Trophoblast cell (in vitro differentiated cells and primary cell): ENCODE measurements around the gene MYO3A.

Source experiments
- DNase-seq, 2 donors: peaks; one replicate each; pipeline ENCODE4 v3.0.0-alpha.2; 2016
- H2AFZ ChIP-seq: 2 replicates; pipeline ENCODE4 v1.6.1; 2013; ENCODE audit warnings: low read length, moderate library complexity, mild to moderate bottlenecking; ENCODE audit not compliant: insufficient read depth, poor library complexity
- H2AK5ac ChIP-seq: 2 replicates; pipeline ENCODE4 v1.6.1; 2013; ENCODE audit warnings: mild to moderate bottlenecking, low read length
- H2BK120ac ChIP-seq: 2 replicates; pipeline ENCODE4 v1.6.1; 2013; ENCODE audit warnings: low read length, mild to moderate bottlenecking, moderate library complexity; ENCODE audit not compliant: insufficient read depth, poor library complexity
- H2BK12ac ChIP-seq: 2 replicates; pipeline ENCODE4 v1.6.1; 2013; ENCODE audit warnings: mild to moderate bottlenecking, low read length, moderate library complexity
- H2BK5ac ChIP-seq: 2 replicates; pipeline ENCODE4 v1.6.1; 2013; ENCODE audit warnings: low read length, low read depth, moderate library complexity, mild to moderate bottlenecking; ENCODE audit not compliant: poor library complexity
- H3K14ac ChIP-seq: 2 replicates; pipeline ENCODE4 v1.6.1; 2013; ENCODE audit warnings: mild to moderate bottlenecking, low read length
- H3K18ac ChIP-seq: 2 replicates; pipeline ENCODE4 v1.6.1; 2013; ENCODE audit warnings: mild to moderate bottlenecking, low read length
- H3K23ac ChIP-seq: 2 replicates; pipeline ENCODE4 v1.6.1; 2013; ENCODE audit warnings: low read length
- H3K27ac ChIP-seq: 2 replicates; pipeline ENCODE4 v1.5.1; 2013; ENCODE audit warnings: low read depth, mild to moderate bottlenecking, inconsistent platforms, low read length, moderate library complexity
- H3K27me3 ChIP-seq: 2 replicates; pipeline ENCODE4 v1.6.1; 2013; ENCODE audit warnings: inconsistent platforms, mild to moderate bottlenecking, low read length, moderate library complexity; ENCODE audit not compliant: insufficient read depth
- H3K36me3 ChIP-seq, 2 experiments: 1 replicate in 1 of 2; 2 replicates in 1 of 2; pipeline ENCODE4 v1.6.1; 2013; ENCODE audit warnings: low read length in 2 of 2, mild to moderate bottlenecking in 2 of 2, moderate library complexity in 1 of 2; ENCODE audit not compliant: insufficient read depth in 2 of 2, control insufficient read depth in 1 of 2
- H3K4ac ChIP-seq: 2 replicates; pipeline ENCODE4 v1.6.1; 2013; ENCODE audit warnings: low read depth, mild to moderate bottlenecking, low read length, moderate library complexity
- H3K4me1 ChIP-seq, 2 experiments: 1 replicate in 1 of 2; 2 replicates in 1 of 2; pipeline ENCODE4 v1.6.1; 2013; ENCODE audit warnings: low read length in 2 of 2, mild to moderate bottlenecking in 2 of 2, moderate library complexity in 1 of 2; ENCODE audit not compliant: insufficient read depth in 2 of 2, control insufficient read depth in 1 of 2
- H3K4me2 ChIP-seq: 2 replicates; pipeline ENCODE4 v1.6.1; 2013; ENCODE audit warnings: inconsistent platforms, mild to moderate bottlenecking, low read length, moderate library complexity
- H3K4me3 ChIP-seq: 2 replicates; pipeline ENCODE4 v1.5.1; 2013; ENCODE audit warnings: mild to moderate bottlenecking, low read depth, low read length, inconsistent platforms
- H3K79me1 ChIP-seq: one replicate; pipeline ENCODE4 v1.6.1; 2013; ENCODE audit warnings: low read length
- H3K79me2 ChIP-seq: 2 replicates; pipeline ENCODE4 v1.6.1; 2013; ENCODE audit warnings: low read length, mild to moderate bottlenecking; ENCODE audit not compliant: control insufficient read depth, insufficient read depth, poor library complexity
- H3K9ac ChIP-seq: 2 replicates; pipeline ENCODE4 v1.6.1; 2013; ENCODE audit warnings: mild to moderate bottlenecking, low read length
- H3K9me3 ChIP-seq: 2 replicates; pipeline ENCODE4 v1.6.1; 2013; ENCODE audit warnings: low read depth, mild to moderate bottlenecking, control low read depth, inconsistent platforms, low read length; ENCODE audit not compliant: insufficient read depth
- H4K12ac ChIP-seq: 2 replicates; pipeline ENCODE4 v1.6.1; 2013; ENCODE audit warnings: low read depth, mild to moderate bottlenecking, low read length, moderate library complexity
- H4K8ac ChIP-seq: 2 replicates; pipeline ENCODE4 v1.6.1; 2013; ENCODE audit warnings: low read depth, mild to moderate bottlenecking, low read length, moderate library complexity
- H4K91ac ChIP-seq: one replicate; pipeline ENCODE4 v1.6.1; 2013; ENCODE audit warnings: low read depth, mild to moderate bottlenecking, low read length, moderate library complexity
- WGBS: extraction: QIAGEN DNeasy Blood & Tissue Kit; methylation state at CpG from one replicate; pipeline ENCODE4 v1.1.7; 2013; ENCODE audit warnings: missing lambda C conversion rate; ENCODE audit not compliant: insufficient read length, insufficient coverage; ENCODE audit errors: extremely low coverage; 5-methylcytosine and 5-hydroxymethylcytosine counted together

Gene MYO3A

GRCh38 chr10:26235761-26236160, 301.7 kb downstream of the MYO3A start:
- H3K9me3 ChIP-seq = no peaks in the 10 kb centered on the region
- no peak overlapping the region for H3K27ac ChIP-seq
- no peak overlapping the region for H4K8ac ChIP-seq
- no peaks in the 10 kb centered on the region for H3K27me3 ChIP-seq
- H3K18ac ChIP-seq = no peak overlapping the region
- no peak for DNase-seq
- H3K14ac ChIP-seq = no peak overlapping the region
- no peaks in the 10 kb centered on the region for H3K79me2 ChIP-seq
- no peak overlapping the region for H2AK5ac ChIP-seq
- no peak overlapping the region for H2BK5ac ChIP-seq
- no peak overlapping the region for H3K4me2 ChIP-seq
- H4K91ac ChIP-seq = no peak overlapping the region
- no peak overlapping the region for H2AFZ ChIP-seq
- WGBS = no CpG with 5 or more reads among the region's 6 CpGs
- H3K9ac ChIP-seq = no peak overlapping the region
- H3K4me1 ChIP-seq = no peaks in the 10 kb centered on the region
- H3K79me1 ChIP-seq = no peaks in the 10 kb centered on the region
- H3K4me3 ChIP-seq = no peak overlapping the region
- no peak overlapping the region for H2BK120ac ChIP-seq
- H3K36me3 ChIP-seq = no peaks in the 10 kb centered on the region
- no peak overlapping the region for H4K12ac ChIP-seq
- no peak overlapping the region for H3K23ac ChIP-seq
- no peak overlapping the region for H2BK12ac ChIP-seq
- H3K4ac ChIP-seq = no peak overlapping the region

GRCh38 chr10:26238378-26238777, 304.3 kb downstream of the MYO3A start:
- Histone ChIP-seq H3K9ac (no peak overlapping the region), H2AK5ac (no peak overlapping the region), H3K79me2 (no peaks in the 10 kb centered on the region), H2BK12ac (no peak overlapping the region), H4K12ac (no peak overlapping the region), H2AFZ (no peak overlapping the region), H4K8ac (no peak overlapping the region), H3K9me3 (no peaks in the 10 kb centered on the region), H3K14ac (no peak overlapping the region), H3K4me1 (no peaks in the 10 kb centered on the region), H2BK120ac (no peak overlapping the region), H3K27ac (no peak overlapping the region), H3K36me3 (no peaks in the 10 kb centered on the region), H3K27me3 (no peaks in the 10 kb centered on the region), H4K91ac (no peak overlapping the region), H3K18ac (no peak overlapping the region), H3K4ac (no peak overlapping the region), H3K4me3 (no peak overlapping the region), H3K23ac (no peak overlapping the region), H3K79me1 (no peaks in the 10 kb centered on the region), H2BK5ac (no peak overlapping the region), H3K4me2 (no peak overlapping the region)
- DNase-seq = no peak
- WGBS = no CpG with 5 or more reads among the region's 2 CpGs

GRCh38 chr10:26242706-26243350, 308.8 kb downstream of the MYO3A start:
- Histone ChIP-seq H3K79me2 (no peaks in the 10 kb centered on the region), H4K91ac (no peak overlapping the region), H3K23ac (no peak overlapping the region), H2BK12ac (no peak overlapping the region), H3K4me1 (peaks cover under 1 to 3% of the 10 kb centered on the region in 2 experiments), H2AFZ (no peak overlapping the region), H2BK120ac (no peak overlapping the region), H3K9ac (no peak overlapping the region), H3K27ac (no peak overlapping the region), H2AK5ac (no peak overlapping the region), H3K14ac (no peak overlapping the region), H3K36me3 (no peaks in the 10 kb centered on the region), H3K9me3 (no peaks in the 10 kb centered on the region), H3K27me3 (no peaks in the 10 kb centered on the region), H4K12ac (no peak overlapping the region), H3K4me3 (no peak overlapping the region), H2BK5ac (no peak overlapping the region), H4K8ac (no peak overlapping the region), H3K4ac (no peak overlapping the region), H3K18ac (no peak overlapping the region), H3K4me2 (no peak overlapping the region), H3K79me1 (no peaks in the 10 kb centered on the region)
- no CpG with 5 or more reads among the region's 5 CpGs for WGBS
- no peak for DNase-seq

GRCh38 chr10:26243351-26243720, 309.3 kb downstream of the MYO3A start:
- Histone ChIP-seq H3K79me1 (no peaks in the 10 kb centered on the region), H3K4me2 (no peak overlapping the region), H3K23ac (no peak overlapping the region), H3K36me3 (no peaks in the 10 kb centered on the region), H3K27me3 (no peaks in the 10 kb centered on the region), H3K27ac (no peak overlapping the region), H3K9ac (no peak overlapping the region), H2BK5ac (no peak overlapping the region), H4K91ac (no peak overlapping the region), H2AFZ (no peak overlapping the region), H2BK12ac (no peak overlapping the region), H4K8ac (no peak overlapping the region), H2AK5ac (no peak overlapping the region), H3K4ac (no peak overlapping the region), H3K4me3 (no peak overlapping the region), H3K4me1 (peaks cover 5 to 7% of the 10 kb centered on the region in 2 experiments), H3K14ac (no peak overlapping the region), H2BK120ac (no peak overlapping the region), H3K79me2 (no peaks in the 10 kb centered on the region), H3K9me3 (no peaks in the 10 kb centered on the region), H3K18ac (no peak overlapping the region), H4K12ac (no peak overlapping the region)
- no peak for DNase-seq
- no CpG with 5 or more reads among the region's 5 CpGs for WGBS
